ENCODE data around the gene PSD2. TPM values are rescaled to one million over a fixed set of nuclear protein-coding genes. Genes with fewer than 3 reads are reported as not detected.
A peak's percentile ranks its signal among the peaks of the same experiment; 100 is the strongest.

Gene PSD2
- total and polyA plus RNA-seq, 2 of the 13 experiments (the other 11 are each of a cell fraction or from before 2014, with no cell fraction given): 0.07 TPM; not detected in 1

- TF ChIP-seq TEAD3 (CRISPR knock-in tag; optimal IDR thresholded peaks at IDR 0.05; ENCODE audit: borderline replicate concordance) (peak; percentile 41), GZF1 (CRISPR knock-in tag; IDR thresholded peaks at IDR 0.05) (no peak), CBFB (CRISPR knock-in tag; IDR thresholded peaks at IDR 0.05) (peak; percentile 83), KLF13 (CRISPR knock-in tag; IDR thresholded peaks at IDR 0.05) (no peak), ZNF770 (CRISPR knock-in tag; IDR thresholded peaks at IDR 0.05) (0 out of 2 replicates have a peak, but pooled peaks have one; percentile 35), ZBTB10 (CRISPR knock-in tag; IDR thresholded peaks at IDR 0.05; ENCODE audit: borderline replicate concordance) (no peak), CHCHD3 (CRISPR knock-in tag; IDR thresholded peaks at IDR 0.05) (no peak), KDM6A (CRISPR knock-in tag; IDR thresholded peaks at IDR 0.05; ENCODE audit: low read depth) (no peak), ZBTB33 (CRISPR knock-in tag; IDR thresholded peaks at IDR 0.05) (no peak), ZHX1 (CRISPR knock-in tag; IDR thresholded peaks at IDR 0.05; ENCODE audit: low read depth) (no peak)
- TF ChIP-seq, protein P1, sequence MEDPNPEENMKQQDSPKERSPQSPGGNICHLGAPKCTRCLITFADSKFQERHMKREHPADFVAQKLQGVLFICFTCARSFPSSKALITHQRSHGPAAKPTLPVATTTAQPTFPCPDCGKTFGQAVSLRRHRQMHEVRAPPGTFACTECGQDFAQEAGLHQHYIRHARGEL (CRISPR knock-in tag; IDR thresholded peaks at IDR 0.05): no peak
- TF ChIP-seq, protein P2, sequence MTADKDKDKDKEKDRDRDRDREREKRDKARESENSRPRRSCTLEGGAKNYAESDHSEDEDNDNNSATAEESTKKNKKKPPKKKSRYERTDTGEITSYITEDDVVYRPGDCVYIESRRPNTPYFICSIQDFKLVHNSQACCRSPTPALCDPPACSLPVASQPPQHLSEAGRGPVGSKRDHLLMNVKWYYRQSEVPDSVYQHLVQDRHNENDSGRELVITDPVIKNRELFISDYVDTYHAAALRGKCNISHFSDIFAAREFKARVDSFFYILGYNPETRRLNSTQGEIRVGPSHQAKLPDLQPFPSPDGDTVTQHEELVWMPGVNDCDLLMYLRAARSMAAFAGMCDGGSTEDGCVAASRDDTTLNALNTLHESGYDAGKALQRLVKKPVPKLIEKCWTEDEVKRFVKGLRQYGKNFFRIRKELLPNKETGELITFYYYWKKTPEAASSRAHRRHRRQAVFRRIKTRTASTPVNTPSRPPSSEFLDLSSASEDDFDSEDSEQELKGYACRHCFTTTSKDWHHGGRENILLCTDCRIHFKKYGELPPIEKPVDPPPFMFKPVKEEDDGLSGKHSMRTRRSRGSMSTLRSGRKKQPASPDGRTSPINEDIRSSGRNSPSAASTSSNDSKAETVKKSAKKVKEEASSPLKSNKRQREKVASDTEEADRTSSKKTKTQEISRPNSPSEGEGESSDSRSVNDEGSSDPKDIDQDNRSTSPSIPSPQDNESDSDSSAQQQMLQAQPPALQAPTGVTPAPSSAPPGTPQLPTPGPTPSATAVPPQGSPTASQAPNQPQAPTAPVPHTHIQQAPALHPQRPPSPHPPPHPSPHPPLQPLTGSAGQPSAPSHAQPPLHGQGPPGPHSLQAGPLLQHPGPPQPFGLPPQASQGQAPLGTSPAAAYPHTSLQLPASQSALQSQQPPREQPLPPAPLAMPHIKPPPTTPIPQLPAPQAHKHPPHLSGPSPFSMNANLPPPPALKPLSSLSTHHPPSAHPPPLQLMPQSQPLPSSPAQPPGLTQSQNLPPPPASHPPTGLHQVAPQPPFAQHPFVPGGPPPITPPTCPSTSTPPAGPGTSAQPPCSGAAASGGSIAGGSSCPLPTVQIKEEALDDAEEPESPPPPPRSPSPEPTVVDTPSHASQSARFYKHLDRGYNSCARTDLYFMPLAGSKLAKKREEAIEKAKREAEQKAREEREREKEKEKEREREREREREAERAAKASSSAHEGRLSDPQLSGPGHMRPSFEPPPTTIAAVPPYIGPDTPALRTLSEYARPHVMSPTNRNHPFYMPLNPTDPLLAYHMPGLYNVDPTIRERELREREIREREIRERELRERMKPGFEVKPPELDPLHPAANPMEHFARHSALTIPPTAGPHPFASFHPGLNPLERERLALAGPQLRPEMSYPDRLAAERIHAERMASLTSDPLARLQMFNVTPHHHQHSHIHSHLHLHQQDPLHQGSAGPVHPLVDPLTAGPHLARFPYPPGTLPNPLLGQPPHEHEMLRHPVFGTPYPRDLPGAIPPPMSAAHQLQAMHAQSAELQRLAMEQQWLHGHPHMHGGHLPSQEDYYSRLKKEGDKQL (CRISPR knock-in tag; IDR thresholded peaks at IDR 0.05; ENCODE audit: low read depth): peak; percentile 17; the same call in 1 of the 2 replicates
Observed at GRCh38 chr5:139765409-139766217, 30.0 kb upstream of the PSD2 start (continued).

Measured in HepG2 (cell line).